Upper lobe of left lung (tissue), 4 donors: ENCODE data around the gene E2F7.

Experiments
- EP300 ChIP-seq, 4 donors: sonication (generic); formaldehyde crosslinking; IDR thresholded peaks; one replicate each; pipeline ENCODE4 v1.5.1; 2017; ENCODE audit warnings: antibody characterized with exemption in 4 of 4, control low read depth in 2 of 4
- POLR2A ChIP-seq, 4 donors: fragments of 450-650 bp; IDR thresholded peaks; one replicate each; pipeline ENCODE4 v1.5.1; 2016 to 2017; ENCODE audit warnings: antibody characterized with exemption in 4 of 4, mild to moderate bottlenecking in 2 of 4
- POLR2AphosphoS5 ChIP-seq, 2 donors: sonication (generic); formaldehyde crosslinking; IDR thresholded peaks; one replicate each; pipeline ENCODE4 v1.5.1; 2017; ENCODE audit warnings: antibody characterized with exemption in 2 of 2
- TF ChIP-seq, protein P1 (sequence below), 6 experiments: fragments of 450-650 bp in 4 of 6; fragments of 200-600 bp in 2 of 6; sonication (generic) in 2 of 6; IDR thresholded peaks; one replicate each; pipeline ENCODE4 v1.5.1; 2016 to 2019; ENCODE audit warnings: antibody characterized with exemption in 6 of 6

DNA sequence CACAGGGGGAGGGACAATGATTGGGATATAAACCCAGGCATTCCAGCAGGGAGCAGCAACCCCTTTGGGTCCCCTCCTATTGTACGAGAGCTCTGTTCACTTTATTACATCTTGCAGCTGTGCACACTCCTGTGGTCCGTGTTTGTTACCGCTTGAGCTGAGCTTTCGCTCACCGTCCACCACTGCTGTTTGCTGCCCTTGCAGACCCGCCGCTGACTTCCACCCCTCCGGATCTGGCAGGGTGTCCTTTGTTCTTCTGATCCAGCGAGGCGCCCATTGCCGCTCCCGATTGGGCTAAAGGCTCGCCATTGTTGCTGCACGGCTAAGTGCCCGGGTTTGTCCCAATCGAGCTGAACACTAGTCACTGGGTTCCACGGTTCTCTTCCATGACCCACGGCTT lies 64.1 kb downstream of the E2F7 start:
- TF ChIP-seq, protein P1, sequence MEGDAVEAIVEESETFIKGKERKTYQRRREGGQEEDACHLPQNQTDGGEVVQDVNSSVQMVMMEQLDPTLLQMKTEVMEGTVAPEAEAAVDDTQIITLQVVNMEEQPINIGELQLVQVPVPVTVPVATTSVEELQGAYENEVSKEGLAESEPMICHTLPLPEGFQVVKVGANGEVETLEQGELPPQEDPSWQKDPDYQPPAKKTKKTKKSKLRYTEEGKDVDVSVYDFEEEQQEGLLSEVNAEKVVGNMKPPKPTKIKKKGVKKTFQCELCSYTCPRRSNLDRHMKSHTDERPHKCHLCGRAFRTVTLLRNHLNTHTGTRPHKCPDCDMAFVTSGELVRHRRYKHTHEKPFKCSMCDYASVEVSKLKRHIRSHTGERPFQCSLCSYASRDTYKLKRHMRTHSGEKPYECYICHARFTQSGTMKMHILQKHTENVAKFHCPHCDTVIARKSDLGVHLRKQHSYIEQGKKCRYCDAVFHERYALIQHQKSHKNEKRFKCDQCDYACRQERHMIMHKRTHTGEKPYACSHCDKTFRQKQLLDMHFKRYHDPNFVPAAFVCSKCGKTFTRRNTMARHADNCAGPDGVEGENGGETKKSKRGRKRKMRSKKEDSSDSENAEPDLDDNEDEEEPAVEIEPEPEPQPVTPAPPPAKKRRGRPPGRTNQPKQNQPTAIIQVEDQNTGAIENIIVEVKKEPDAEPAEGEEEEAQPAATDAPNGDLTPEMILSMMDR (IDR thresholded peaks at IDR 0.05): no peak
- TF ChIP-seq EP300 (IDR thresholded peaks at IDR 0.05): no peak
- no peak for TF ChIP-seq POLR2AphosphoS5 (IDR thresholded peaks at IDR 0.05)
- TF ChIP-seq POLR2A (IDR thresholded peaks at IDR 0.05): no peak
